ENCODE results near the gene ELK1.
"Not testable (repeated sequence)": the region's sequence is repeated elsewhere in the genome, so short reads cannot be mapped to it uniquely, and the experiment has no call there.

The ELK1 gene

DNA sequence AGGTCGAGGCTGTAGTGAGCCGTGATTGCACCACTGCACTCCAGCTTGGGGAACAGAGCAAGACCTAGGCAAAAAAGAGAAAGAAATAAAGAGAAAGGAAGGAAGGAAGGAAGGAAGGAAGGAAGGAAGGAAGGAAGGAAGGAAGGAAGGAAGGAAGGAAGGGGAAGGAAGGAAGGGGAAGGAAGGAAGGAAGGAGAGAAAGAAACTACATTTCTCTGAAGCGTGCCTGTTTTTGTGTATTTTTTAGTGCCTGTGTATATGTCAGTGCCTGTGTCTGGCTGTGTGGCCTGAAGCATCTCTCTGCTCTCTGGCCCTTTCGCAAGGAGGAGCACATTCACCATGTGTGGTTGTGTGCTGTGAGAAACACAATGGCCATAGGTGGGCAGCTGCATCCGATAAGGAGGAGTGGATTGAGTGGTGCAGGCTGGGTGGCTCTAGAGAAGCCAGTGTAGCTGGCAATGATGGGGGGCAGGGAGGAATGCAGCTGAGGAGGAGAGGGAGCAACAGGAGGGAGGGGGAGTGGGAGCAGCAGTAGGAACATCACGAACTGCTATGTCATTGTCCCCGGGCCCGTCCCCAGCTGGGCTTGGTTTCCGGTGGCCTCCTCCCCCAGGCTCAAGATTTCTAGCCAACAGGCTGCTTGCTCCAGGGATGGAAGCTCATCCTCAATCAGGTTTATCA, 42.1 kb downstream of the ELK1 start:
- in situ Hi-C loops (cut with HindIII; ENCODE audit: low sequenced_read_pairs): no loop called here
- no peak overlapping the region for H3K4me3 ChIP-seq (ENCODE audit: low read depth, low read length)
- no peak for DNase-seq (ENCODE audit: low read depth)
- TF ChIP-seq, protein P1, sequence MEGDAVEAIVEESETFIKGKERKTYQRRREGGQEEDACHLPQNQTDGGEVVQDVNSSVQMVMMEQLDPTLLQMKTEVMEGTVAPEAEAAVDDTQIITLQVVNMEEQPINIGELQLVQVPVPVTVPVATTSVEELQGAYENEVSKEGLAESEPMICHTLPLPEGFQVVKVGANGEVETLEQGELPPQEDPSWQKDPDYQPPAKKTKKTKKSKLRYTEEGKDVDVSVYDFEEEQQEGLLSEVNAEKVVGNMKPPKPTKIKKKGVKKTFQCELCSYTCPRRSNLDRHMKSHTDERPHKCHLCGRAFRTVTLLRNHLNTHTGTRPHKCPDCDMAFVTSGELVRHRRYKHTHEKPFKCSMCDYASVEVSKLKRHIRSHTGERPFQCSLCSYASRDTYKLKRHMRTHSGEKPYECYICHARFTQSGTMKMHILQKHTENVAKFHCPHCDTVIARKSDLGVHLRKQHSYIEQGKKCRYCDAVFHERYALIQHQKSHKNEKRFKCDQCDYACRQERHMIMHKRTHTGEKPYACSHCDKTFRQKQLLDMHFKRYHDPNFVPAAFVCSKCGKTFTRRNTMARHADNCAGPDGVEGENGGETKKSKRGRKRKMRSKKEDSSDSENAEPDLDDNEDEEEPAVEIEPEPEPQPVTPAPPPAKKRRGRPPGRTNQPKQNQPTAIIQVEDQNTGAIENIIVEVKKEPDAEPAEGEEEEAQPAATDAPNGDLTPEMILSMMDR (IDR thresholded peaks at IDR 0.05; ENCODE audit: low read depth, low read length, missing control alignments): no peak

DNA sequence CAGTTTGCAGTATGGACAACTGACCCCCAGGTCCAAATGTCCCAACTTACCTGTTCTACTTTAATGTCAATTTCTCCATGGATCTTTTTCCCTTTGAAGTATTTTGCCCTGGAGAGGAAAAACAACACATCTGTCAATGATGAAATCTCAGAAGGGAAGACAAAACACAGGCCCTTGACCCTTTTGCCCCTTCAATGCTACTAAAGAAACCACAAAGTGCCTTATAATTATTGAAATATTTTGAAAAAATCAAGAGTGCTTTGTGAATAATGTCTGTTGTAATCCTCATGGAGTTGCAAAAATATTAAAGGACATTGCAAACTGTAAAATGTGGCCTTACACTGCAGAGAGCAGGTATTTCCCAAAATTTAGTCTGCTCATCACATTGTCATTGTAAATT, 43.3 kb downstream of the ELK1 start:
- TF ChIP-seq, protein P1 (IDR thresholded peaks at IDR 0.05; ENCODE audit: low read depth, low read length, missing control alignments): no peak
- DNase-seq (ENCODE audit: low read depth): no peak
- H3K4me3 ChIP-seq (ENCODE audit: low read depth, low read length): no peak overlapping the region
- in situ Hi-C loops (cut with HindIII; ENCODE audit: low sequenced_read_pairs): no loop called here

DNA sequence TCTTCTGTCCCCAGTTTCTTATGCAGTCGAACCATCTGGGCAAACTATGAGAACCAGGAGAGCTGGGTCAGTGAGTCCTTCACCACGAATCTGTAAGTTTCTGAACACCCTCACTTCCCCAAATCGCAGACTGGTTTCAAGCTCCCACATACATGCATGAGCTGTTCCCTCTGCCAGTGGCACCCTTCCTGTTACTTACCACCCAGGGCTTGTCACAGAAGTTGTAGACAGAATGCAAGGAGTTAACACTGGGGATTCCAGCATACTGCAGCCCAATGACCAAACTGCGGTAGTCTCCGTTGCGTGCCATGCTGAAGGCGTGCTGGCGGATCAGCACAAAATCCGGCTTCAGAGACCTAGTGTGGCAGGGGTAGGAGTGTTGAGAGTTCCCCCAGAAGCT, 45.3 kb downstream of the ELK1 start:
- in situ Hi-C loops (cut with HindIII; ENCODE audit: low sequenced_read_pairs): no loop called here
- no peak overlapping the region for H3K4me3 ChIP-seq (ENCODE audit: low read depth, low read length)
- DNase-seq (ENCODE audit: low read depth): no peak
- TF ChIP-seq, protein P1 (IDR thresholded peaks at IDR 0.05; ENCODE audit: low read depth, low read length, missing control alignments): no peak

DNA sequence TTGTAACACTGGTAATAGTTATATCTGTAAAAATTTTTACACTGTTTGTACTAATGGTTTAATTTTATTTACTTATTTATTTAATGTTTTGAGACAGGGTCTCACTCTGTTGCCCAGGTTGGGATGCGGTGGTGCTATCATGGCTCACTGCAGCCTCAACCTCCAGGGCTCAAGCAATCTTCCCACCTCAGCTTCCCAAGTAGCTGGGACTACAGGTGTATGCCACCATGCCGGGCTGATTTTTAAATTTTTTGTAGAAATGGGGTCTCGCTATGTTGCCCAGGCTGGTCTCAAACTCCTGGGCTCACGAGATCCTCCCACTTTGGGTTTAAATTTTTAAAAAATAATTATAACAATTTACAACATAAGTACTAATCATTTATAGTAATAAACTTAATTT, 47.2 kb downstream of the ELK1 start:
- H3K4me3 ChIP-seq (ENCODE audit: low read depth, low read length); in situ Hi-C loops (cut with HindIII; ENCODE audit: low sequenced_read_pairs); DNase-seq (ENCODE audit: low read depth): not testable (repeated sequence)

DNA sequence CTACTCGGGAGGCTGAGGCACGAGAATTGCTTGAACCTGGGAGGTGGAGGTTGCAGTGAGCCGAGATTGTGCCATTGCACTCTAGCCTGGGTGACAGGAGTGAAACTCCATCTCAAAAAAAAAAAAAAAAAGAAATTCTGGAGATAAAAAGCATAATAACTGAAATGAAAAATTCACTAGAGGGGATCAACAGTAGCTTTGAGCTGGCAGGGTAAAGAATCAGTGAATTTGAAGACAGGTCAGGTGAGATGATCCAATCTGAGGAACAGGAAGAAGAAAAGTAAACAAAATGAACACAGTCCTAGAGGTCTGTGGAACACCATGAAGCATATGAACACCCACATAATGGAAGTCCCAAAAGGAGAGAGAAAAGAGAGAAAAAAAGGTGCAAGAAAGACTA, 53.1 kb downstream of the ELK1 start:
- DNase-seq (ENCODE audit: low read depth): no peak
- in situ Hi-C loops (cut with HindIII; ENCODE audit: low sequenced_read_pairs): no loop called here
- H3K4me3 ChIP-seq (ENCODE audit: low read depth, low read length): no peak overlapping the region
- TF ChIP-seq, protein P1 (IDR thresholded peaks at IDR 0.05; ENCODE audit: low read depth, low read length, missing control alignments): no peak

DNA sequence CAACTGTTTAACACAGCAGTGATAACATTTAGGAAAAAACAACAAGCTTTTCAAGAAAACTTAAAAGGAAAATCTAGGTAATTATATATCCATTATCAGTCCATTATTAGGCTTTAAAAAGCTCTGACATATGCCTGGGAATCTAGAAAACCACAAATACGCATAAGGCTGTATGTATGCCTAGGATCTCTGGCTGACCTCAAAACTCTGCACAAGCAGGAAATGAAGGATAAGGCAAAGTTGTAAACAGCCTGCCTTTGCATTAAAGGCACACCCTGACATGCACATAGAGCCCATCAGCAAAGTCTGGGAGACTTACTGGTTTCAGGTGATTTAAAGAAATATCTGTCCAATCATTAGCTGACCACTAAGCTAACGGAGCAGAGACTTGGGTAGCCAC, 54.1 kb downstream of the ELK1 start:
- no peak overlapping the region for H3K4me3 ChIP-seq (ENCODE audit: low read depth, low read length)
- DNase-seq (ENCODE audit: low read depth): no peak
- TF ChIP-seq, protein P1 (IDR thresholded peaks at IDR 0.05; ENCODE audit: low read depth, low read length, missing control alignments): no peak
- in situ Hi-C loops (cut with HindIII; ENCODE audit: low sequenced_read_pairs): no loop called here

DNA sequence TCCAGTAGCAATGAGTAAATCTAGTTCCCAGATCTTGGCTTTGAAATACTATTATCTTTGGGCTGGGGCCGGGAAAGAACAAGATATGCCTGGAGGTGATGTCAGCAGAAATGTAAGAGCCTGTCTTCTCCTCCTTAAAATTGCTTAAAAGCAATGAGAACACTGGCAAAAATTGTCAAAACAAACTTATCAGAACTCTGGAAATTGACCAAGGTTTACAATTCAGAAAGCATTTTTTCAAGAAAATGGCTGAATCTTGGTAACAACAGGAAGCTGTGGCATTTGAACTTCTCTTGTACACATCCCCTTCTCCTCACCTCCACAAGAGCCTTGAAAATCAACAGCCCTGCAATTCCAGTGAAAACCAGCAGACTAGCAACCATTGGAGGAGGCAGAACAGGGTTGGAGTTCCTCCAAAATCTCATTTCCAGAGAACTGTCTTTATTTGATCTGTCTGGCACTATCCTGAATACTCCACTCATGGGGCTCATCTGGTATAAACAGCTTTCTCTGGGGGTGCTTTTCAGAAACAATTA, 54.6 kb downstream of the ELK1 start:
- H3K4me3 ChIP-seq (ENCODE audit: low read depth, low read length): no peak overlapping the region
- TF ChIP-seq, protein P1 (IDR thresholded peaks at IDR 0.05; ENCODE audit: low read depth, low read length, missing control alignments): no peak
- in situ Hi-C loops (cut with HindIII; ENCODE audit: low sequenced_read_pairs): no loop called here
- peak; percentile 33 for DNase-seq (ENCODE audit: low read depth)
